Dermis microvascular lymphatic vessel endothelial cell (primary cell): ENCODE measurements around the gene CLTB. TPM values are rescaled to one million over a fixed set of nuclear protein-coding genes. Genes with fewer than 3 reads are reported as not detected.

Source experiments
- DNase-seq, 2 donors: peaks; one replicate each; pipeline versions ENCODE4 v3.0.0 to v3.0.0-alpha.2; 2010; ENCODE audit warnings: low read depth in 2 of 2
- total RNA-seq: library from RNA; depleted of rRNA; stranded (reverse); fragments of >200 nt; gene quantifications from 2 replicates; pipeline ENCODE4 v1.2.1, GENCODE V29; 2014

CLTB gene
- total RNA-seq, 1 donor from 2014 or later: 147 TPM

- no peak for DNase-seq
Observed at GRCh38 chr5:176405656-176406435, 10.5 kb downstream of the CLTB start.

DNA sequence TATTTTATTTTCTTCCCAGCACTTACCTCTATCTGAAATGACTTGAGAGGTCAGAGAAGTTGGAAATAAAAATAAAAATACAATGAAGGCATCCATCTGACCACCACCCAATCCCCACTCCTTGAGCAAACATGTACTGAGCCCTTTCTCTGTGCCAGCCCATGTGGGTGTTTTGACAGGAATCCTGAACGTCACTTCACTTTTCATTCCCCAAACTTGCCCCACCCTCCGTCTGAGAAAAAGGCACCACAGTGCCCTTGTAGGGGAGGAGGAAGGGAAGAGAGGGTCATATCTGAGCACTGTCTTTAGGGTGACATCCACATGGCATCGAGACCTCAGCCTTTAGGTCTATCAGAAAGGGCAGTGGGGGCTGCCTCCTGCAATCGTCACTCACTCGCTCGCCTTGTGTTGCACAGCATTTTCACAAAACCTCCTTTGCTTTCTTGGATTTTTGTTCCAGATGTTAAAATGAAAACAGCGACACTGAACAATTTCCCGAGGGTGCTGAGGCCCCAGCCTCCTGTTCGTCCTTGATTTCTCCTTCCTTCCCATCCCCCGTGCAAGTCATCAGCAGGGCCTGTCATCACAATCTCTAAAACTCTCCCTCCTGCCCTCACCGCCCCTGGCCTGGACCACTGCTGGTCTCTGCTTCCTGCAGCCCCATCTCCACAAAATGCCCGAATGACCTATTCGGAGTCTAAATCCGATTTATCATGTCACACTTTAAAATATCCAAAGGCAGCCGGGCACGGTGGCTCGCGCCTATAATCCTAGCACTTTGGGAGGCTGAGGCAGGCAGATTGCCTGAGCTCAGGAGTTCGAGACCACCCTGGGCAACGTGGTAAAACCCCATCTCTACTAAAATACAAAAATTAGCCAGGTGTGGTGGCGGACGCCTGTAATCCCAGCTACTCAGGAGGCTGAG is 14.8 kb downstream of the CLTB start:
- DNase-seq: no peak

GRCh38 chr5:176400382-176401156 is 15.8 kb downstream of the CLTB start:
- DNase-seq: no peak

DNA sequence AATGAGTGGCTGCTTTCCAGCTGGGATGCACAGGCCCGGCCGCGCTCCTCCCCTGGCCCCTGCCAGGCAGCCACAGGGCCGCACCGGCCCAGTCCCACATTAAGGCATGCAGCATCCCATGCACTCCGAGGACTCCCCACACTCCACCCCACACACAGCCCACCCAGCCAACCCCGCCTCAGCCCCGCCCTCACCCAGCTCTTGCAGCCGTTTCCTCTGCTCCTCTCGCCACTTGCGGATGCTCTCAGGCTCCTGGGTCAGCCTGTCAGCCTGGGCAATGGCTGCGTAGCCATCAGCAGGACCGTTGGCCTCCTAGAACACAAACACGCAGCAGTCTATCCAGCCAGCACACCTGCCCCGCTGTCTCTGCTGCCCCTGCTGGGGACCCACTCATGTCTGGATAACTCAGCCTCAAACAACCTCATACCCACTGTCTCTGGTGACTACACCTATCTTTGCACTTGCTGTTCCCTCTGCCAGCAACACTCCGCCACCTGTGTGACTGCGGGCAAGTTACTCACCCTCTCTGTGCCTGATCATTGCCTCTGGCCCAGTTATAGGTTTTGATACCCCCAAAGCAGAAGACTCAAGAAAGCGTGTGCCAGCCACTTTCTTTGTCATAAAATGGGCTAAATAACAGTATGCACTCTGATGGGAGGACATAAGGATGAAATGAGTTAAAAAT is 18.5 kb downstream of the CLTB start:
- DNase-seq: no peak

GRCh38 chr5:176396330-176396729 is 20.0 kb downstream of the CLTB start:
- DNase-seq: no peak

- DNase-seq: no peak
Observed at GRCh38 chr5:176394881-176395675, 21.3 kb downstream of the CLTB start.

DNA sequence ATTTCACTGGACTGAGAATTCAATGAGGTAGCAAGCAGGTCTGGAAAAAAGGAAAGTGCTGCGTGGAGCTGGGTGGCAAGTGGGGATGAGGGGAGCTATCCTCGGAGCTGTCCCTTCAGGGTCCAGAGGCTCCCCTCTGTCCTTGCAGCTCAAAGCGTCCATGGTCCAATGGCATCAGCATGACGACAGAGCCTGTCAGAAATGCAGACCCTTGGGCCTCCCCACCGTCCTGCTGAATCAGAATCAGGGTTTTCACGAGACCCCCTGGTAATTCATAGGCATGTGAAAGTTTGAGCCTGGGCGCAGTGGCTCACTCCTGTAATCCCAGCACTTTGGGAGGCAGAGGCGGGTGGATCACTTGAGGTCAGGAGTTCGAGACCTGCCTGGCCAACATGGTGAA is 22.2 kb downstream of the CLTB start:
- no peak for DNase-seq

DNA sequence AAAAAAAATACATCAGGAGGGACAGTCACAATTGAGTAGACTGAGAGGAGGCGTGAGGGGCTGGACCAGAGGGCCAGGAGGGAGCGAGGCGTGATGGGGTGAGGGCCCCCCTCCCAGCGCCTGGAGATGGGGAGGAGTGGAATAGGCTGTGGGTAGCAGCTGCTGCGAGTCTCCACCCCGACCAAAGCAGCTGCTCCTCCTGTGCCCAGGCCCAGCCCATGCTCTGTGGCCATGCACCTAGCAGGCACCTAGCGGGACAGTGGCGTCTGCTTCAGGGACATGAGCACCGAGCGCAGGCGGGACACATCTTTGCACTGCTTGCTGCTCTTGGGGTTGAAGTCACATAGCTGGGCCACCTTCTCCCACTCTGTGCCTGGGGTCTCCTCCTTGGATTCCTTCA is 23.8 kb downstream of the CLTB start:
- DNase-seq: no peak

- no peak for DNase-seq
Observed at GRCh38 chr5:176391999-176392398, 24.3 kb downstream of the CLTB start.

DNA sequence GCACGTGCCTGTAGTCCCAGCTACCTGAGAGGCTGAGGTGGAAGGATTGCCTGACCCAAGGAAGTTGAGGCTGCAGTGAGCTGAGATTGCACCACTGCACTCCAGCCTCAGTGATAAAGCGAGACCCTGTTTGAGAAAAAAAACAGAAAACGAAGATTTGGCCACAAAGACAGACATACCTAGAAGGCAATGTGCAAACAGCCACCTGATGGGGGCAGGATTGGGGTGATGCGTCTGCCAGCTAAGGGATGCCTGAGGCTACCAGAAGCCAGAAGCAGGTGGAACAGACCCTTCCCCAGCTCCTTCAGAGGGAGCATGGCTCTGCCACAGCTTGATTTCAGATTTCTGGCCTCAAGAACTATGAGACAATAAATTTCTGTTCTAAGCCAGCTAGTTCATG is 24.9 kb downstream of the CLTB start:
- no peak for DNase-seq

DNA sequence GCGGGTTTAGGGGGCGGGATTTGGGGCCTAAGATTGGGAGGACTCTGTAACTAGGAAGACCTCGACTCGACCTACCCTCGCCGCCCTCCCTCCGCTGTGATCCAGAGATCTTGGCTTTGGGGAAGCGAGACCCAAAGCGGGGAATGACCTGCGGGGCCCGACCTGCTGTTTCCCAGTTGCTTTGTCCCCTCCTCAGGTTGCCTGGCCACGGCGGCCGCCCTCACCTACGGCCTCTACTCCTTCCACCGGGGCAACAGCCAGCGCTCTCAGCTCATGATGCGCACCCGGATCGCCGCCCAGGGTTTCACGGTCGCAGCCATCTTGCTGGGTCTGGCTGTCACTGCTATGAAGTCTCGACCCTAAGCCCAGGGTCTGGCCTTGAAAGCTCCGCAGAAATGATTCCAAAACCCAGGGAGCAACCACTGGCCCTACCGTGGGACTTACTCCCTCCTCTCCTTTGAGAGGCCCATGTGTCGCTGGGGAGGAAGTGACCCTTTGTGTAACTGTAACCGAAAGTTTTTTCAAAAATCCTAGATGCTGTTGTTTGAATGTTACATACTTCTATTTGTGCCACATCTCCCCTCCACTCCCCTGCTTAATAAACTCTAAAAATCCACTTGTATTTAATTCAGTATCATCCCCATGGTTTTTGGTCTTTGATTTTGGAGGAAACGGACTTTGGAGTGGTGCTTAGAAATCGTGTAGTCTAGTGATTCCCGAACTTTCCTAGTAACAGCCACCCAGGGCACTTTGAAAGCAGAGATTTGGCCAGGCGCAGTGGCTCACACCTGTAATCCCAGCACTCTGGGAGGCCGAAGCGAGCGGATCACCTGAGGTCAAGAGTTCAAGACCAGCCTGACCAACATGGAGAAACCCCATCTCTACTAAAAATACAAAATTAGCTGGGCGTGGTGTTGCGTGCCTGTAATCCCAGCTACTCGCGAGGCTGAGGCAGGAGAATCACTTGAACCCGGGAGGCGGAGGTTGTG is 26.9 kb downstream of the CLTB start:
- DNase-seq: peak in 1 of 2 donors; percentile 17

DNA sequence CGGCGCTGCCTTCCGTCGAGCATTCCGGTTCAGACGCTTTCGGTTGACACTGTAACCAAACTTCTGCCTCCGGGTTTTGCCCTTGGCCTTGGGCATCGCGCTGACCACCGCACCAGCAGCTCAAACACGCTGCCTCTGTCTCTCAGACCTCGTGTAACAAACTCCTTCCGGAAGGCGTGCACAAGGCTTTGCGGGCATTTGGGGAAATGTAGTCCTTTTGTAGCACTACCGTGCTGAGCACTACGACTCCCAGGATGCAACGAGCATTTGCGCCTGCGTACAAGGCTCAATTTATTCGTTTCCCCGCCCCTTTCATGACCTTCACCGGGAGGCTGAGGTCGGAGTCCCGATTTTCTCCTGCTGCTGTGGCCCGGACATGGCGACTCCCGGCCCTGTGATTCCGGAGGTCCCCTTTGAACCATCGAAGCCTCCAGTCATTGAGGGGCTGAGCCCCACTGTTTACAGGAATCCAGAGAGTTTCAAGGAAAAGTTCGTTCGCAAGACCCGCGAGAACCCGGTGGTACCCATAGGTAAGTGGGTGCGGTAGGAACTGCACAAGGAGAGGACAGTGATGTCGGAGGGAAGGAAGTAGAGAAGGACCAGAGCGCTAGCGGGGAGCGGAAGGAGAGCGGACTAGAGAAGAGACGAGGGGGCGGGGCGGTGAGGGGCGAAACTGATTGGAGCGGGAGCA is 27.8 kb downstream of the CLTB start, which contains the start of the genes HIGD2A and NOP16:
Gene HIGD2A, plus strand, starts transcription at position 308 of the 691 bp plus-strand sequence. Its CDS starts 69 bp downstream, at position 377.
Gene NOP16, minus strand, starts transcription at position 155 of the 691 bp plus-strand sequence. Its CDS starts 59 bp downstream, at position 96.
- peak; percentile 98 to 99 for DNase-seq

DNA sequence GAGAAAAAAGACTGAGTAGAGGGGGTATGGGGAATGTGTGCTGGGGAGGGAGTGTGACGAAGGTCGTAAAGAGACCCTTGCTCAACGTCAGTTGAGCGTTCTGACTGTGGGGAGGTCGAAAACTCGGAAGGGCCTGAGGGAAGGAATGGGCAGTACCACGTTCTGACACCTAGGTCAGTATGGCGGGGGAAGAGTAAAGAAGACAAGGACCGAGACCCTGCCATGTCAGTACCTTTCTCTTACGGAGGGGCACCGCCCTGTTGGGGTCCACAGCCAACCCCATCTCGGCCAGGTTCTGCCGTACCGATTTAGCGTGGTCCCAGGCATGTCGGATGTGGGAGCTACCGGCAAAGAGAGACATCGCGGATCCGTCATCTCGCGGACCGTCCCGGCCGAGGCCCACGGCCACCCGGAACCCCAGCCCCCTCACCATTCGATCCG is 28.3 kb downstream of the CLTB start:
- DNase-seq: peak in 1 of 2 donors; percentile 39

DNA sequence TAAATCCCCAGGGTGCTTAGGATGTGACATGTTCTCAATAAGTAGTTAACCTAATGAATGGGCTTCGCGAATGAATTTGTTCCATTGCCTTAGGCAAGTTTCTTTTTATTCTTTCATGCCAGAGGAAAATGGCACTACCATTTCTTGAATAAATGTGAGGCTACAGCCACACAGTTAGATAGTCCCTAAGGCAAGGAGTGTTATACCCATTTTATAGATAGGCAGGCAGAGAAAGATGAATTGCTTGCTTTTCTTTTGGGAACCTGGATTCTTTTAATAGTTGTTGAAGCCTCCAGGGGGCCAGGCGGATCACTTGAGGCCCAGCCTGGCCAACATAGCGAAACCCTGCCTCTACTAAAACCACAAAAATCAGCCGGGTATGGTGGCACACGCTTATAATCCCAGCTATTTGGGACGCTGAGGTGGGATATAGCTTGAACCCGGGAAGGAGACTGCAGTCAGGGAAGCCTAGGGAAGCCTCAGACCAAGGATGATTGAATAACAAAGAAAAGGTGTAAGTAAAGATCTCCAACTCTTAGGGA is 28.9 kb downstream of the CLTB start:
- DNase-seq: no peak

GRCh38 chr5:176386491-176386890 is 29.8 kb downstream of the CLTB start:
- DNase-seq: no peak

DNA sequence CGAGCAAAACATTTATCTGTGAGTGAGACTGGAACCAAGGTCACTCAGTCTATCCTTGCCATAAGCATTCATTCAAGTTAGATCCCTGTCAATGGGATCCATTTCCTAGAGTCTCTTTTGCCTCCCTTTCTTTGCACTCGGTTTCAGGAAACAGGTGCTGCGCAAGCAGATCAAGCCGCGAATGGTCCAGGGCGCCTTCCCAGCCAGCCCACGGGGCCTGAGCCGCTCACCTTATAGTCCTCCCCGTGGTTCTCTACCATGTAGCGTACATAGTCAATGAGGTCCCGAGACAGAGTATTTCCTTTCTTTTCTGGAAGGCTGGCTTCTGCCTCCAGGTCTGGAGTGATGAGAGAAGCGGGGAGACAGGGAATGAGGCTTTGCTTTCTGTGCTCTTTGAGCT is 31.3 kb downstream of the CLTB start:
- no peak for DNase-seq

DNA sequence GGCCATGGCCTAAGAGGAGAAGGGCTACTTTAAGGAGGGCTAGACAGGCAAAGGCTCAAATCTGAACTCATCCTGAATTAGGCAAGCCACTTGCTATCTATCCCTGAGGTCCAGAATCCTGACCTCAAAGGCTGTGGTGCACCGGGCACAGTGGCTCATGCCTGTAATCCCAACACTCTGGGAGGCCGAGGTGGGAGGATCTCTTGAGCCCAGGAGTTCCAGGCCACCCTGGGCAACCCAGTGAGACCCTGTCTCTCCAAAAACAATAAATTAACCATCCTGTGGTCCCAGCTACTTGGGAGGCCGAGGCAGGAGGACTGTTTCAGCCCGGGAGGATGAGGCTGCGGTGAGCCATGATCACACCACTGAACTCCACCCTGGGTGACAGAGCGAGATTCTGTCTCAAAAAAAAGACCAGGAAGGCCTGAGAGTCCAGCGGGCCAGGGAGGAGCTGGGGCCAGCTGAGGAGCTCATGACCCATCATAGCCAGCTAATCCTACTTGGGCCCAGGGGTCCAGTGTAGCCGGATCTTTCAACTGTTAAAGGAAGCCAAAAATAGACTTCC is 31.9 kb downstream of the CLTB start:
- no peak for DNase-seq

GRCh38 chr5:176383961-176384360 is 32.4 kb downstream of the CLTB start:
- no peak for DNase-seq
